Spinal cord (tissue), 10 donors: ENCODE results near the gene SLC6A17. TPM values are rescaled to one million over a fixed set of nuclear protein-coding genes. Genes with fewer than 3 reads are reported as not detected.
A peak's percentile ranks its signal among the peaks of the same experiment; 100 is the strongest.

Source experiments
- DNase-seq, 6 donors: peaks; one replicate each; pipeline versions ENCODE4 v3.0.0 to v3.0.0-alpha.2; 2013 to 2015; ENCODE audit warnings: low spot score in 6 of 6, low read depth in 4 of 6
- H3K27ac ChIP-seq: one replicate; pipeline ENCODE4 v1.5.1; 2013; ENCODE audit warnings: low read depth, low read length, control low read depth
- H3K27me3 ChIP-seq: one replicate; pipeline ENCODE4 v1.6.1; 2013; ENCODE audit warnings: low read length; ENCODE audit not compliant: control insufficient read depth, insufficient read depth
- H3K36me3 ChIP-seq: one replicate; pipeline ENCODE4 v1.6.1; 2013; ENCODE audit warnings: low read length; ENCODE audit not compliant: control insufficient read depth, insufficient read depth
- H3K4me1 ChIP-seq: one replicate; pipeline ENCODE4 v1.6.1; 2013; ENCODE audit warnings: low read length; ENCODE audit not compliant: control insufficient read depth, insufficient read depth
- H3K4me3 ChIP-seq: one replicate; pipeline ENCODE4 v1.5.1; 2013; ENCODE audit warnings: low read depth, low read length, control low read depth
- H3K9me3 ChIP-seq: one replicate; pipeline ENCODE4 v1.6.1; 2013; ENCODE audit warnings: low read length; ENCODE audit not compliant: control insufficient read depth, insufficient read depth
- WGBS: methylation state at CpG from one replicate; pipeline ENCODE4 v1.1.5; 2013; ENCODE audit warnings: missing lambda C conversion rate; ENCODE audit not compliant: insufficient coverage; 5-methylcytosine and 5-hydroxymethylcytosine counted together
- polyA plus RNA-seq, 2 donors: library from polyadenylated mRNA; unstranded; fragments of 120-200 nt; gene quantifications; one replicate each; pipeline ENCODE4 v1.2.1, GENCODE V29; 2013; ENCODE audit not compliant: insufficient read length in 2 of 2
- total RNA-seq, 2 donors: library from RNA; depleted of rRNA in 1 of 2; stranded (reverse); fragments of 120-200 nt in 1 of 2; fragments of >200 nt in 1 of 2; gene quantifications; one replicate each; pipeline versions ENCODE4 v1.2.3 to v1.2.4, GENCODE V29; 2013 to 2014
- donor health status: healthy.

The SLC6A17 gene
- total and polyA plus RNA-seq, 4 donors: 2.6 to 18.9 (median 13.5) TPM

GRCh38 chr1:110170766-110171733 is 20.8 kb downstream of the SLC6A17 start:
- DNase-seq: peak in 3 of 6 donors; percentile 30 to 90 (median 75)

GRCh38 chr1:110172001-110172400 is 21.7 kb downstream of the SLC6A17 start:
- Histone ChIP-seq H3K9me3 (no peaks in the 10 kb centered on the region), H3K4me1 (peaks cover 26% of the 10 kb centered on the region), H3K27me3 (no peaks in the 10 kb centered on the region), H3K27ac (no peak overlapping the region), H3K36me3 (peaks cover 22% of the 10 kb centered on the region), H3K4me3 (no peak overlapping the region)
- DNase-seq: no peak
- 90% methylated on average over 7 of the region's 10 CpGs for WGBS

More at GRCh38 chr1:110170766-110171733, 20.8 kb downstream of the SLC6A17 start:
- Histone ChIP-seq H3K4me3 (no peak overlapping the region), H3K9me3 (no peaks in the 10 kb centered on the region), H3K27me3 (no peaks in the 10 kb centered on the region), H3K4me1 (peaks cover 20% of the 10 kb centered on the region), H3K27ac (no peak overlapping the region), H3K36me3 (peaks cover 15% of the 10 kb centered on the region)
- 22% methylated on average over 12 of the region's 13 CpGs for WGBS

GRCh38 chr1:110173466-110174105 is 23.3 kb downstream of the SLC6A17 start:
- 75% methylated on average over 14 of the region's 15 CpGs for WGBS
- peaks cover 20% of the 10 kb centered on the region for H3K36me3 ChIP-seq
- H3K27ac ChIP-seq: no peak overlapping the region
- no peak for DNase-seq
- H3K4me1 ChIP-seq: peaks cover 26% of the 10 kb centered on the region
- no peak overlapping the region for H3K4me3 ChIP-seq
- H3K27me3 ChIP-seq: no peaks in the 10 kb centered on the region
- no peaks in the 10 kb centered on the region for H3K9me3 ChIP-seq

GRCh38 chr1:110174961-110175360 is 24.7 kb downstream of the SLC6A17 start:
- whole genome bisulfite sequencing: 77% methylated on average over 2 of the region's 2 CpGs
- H3K4me3 ChIP-seq: no peak overlapping the region
- H3K27ac ChIP-seq: no peak overlapping the region
- no peaks in the 10 kb centered on the region for H3K27me3 ChIP-seq
- no peaks in the 10 kb centered on the region for H3K9me3 ChIP-seq
- peaks cover 26% of the 10 kb centered on the region for H3K4me1 ChIP-seq
- DNase-seq: no peak
- peaks cover 20% of the 10 kb centered on the region for H3K36me3 ChIP-seq

GRCh38 chr1:110176299-110176956 is 26.1 kb downstream of the SLC6A17 start:
- H3K4me1 ChIP-seq: peaks cover 16% of the 10 kb centered on the region
- H3K9me3 ChIP-seq: no peaks in the 10 kb centered on the region
- WGBS: 60% methylated on average over 9 of the region's 9 CpGs
- no peak overlapping the region for H3K27ac ChIP-seq
- H3K4me3 ChIP-seq: no peak overlapping the region
- no peaks in the 10 kb centered on the region for H3K27me3 ChIP-seq
- peaks cover 20% of the 10 kb centered on the region for H3K36me3 ChIP-seq
- peak in 3 of 6 donors; percentile 48 to 90 (median 86) for DNase-seq

- peaks cover 8% of the 10 kb centered on the region for H3K4me1 ChIP-seq
- no peak overlapping the region for H3K27ac ChIP-seq
- no peaks in the 10 kb centered on the region for H3K9me3 ChIP-seq
- H3K4me3 ChIP-seq: no peak overlapping the region
- WGBS: no CpG with 5 or more reads among the region's 4 CpGs
- DNase-seq: no peak
- H3K36me3 ChIP-seq: peaks cover 15% of the 10 kb centered on the region
- H3K27me3 ChIP-seq: no peaks in the 10 kb centered on the region
These were observed 27.5 kb downstream of the SLC6A17 start for GRCh38 chr1:110177775-110178174.

GRCh38 chr1:110183642-110184167 is 33.4 kb downstream of the SLC6A17 start:
- Histone ChIP-seq H3K4me3 (no peak overlapping the region), H3K4me1 (peaks cover 1% of the 10 kb centered on the region), H3K27ac (no peak overlapping the region), H3K27me3 (no peaks in the 10 kb centered on the region), H3K36me3 (no peaks in the 10 kb centered on the region), H3K9me3 (no peaks in the 10 kb centered on the region)
- 78% methylated on average over 5 of the region's 12 CpGs for WGBS
- no peak for DNase-seq

GRCh38 chr1:110184446-110184845 is 34.2 kb downstream of the SLC6A17 start:
- Histone ChIP-seq H3K27me3 (no peaks in the 10 kb centered on the region), H3K4me1 (peaks cover 3% of the 10 kb centered on the region), H3K36me3 (no peaks in the 10 kb centered on the region), H3K9me3 (no peaks in the 10 kb centered on the region), H3K27ac (no peak overlapping the region), H3K4me3 (no peak overlapping the region)
- DNase-seq: no peak
- 86% methylated on average over 1 of the region's 5 CpGs for WGBS

GRCh38 chr1:110185181-110185580 is 34.9 kb downstream of the SLC6A17 start:
- no peak for DNase-seq
- Histone ChIP-seq H3K9me3 (no peaks in the 10 kb centered on the region), H3K27me3 (no peaks in the 10 kb centered on the region), H3K27ac (no peak overlapping the region), H3K36me3 (no peaks in the 10 kb centered on the region), H3K4me1 (peaks cover 3% of the 10 kb centered on the region), H3K4me3 (no peak overlapping the region)
- WGBS: 63% methylated on average over 10 of the region's 10 CpGs
